Nephron progenitor cell (in vitro differentiated cells): ENCODE data around the gene CCDC90B.

ENCODE experiments used
- DNase-seq: peaks from one replicate; pipeline ENCODE4 v3.0.0; 2021
- H3K27ac Mint-ChIP-seq: 2 replicates; pipeline ENCODE4 v1.8.0; 2021; ENCODE audit warnings: mild to moderate bottlenecking, moderate library complexity, mixed read lengths
- H3K27me3 Mint-ChIP-seq: 2 replicates; pipeline ENCODE4 v1.8.0; 2021; ENCODE audit warnings: mild to moderate bottlenecking, low read depth, mixed read lengths; ENCODE audit not compliant: poor library complexity
- H3K36me3 Mint-ChIP-seq: 2 replicates; pipeline ENCODE4 v1.8.0; 2021; ENCODE audit warnings: low read depth, mixed read lengths
- H3K4me1 Mint-ChIP-seq: 2 replicates; pipeline ENCODE4 v1.8.0; 2021; ENCODE audit warnings: mixed read lengths
- H3K4me3 Mint-ChIP-seq: 2 replicates; pipeline ENCODE4 v1.8.0; 2021; ENCODE audit warnings: mild to moderate bottlenecking, moderate library complexity, mixed read lengths
- H3K9me3 Mint-ChIP-seq: 2 replicates; pipeline ENCODE4 v1.8.0; 2021; ENCODE audit warnings: mild to moderate bottlenecking, moderate library complexity, mixed read lengths
- CTCF ChIP-seq: fragments of 200-600 bp; sonication (generic); IDR thresholded peaks from 2 replicates; pipeline ENCODE4 v1.5.0; 2021; ENCODE audit warnings: antibody characterized with exemption

The CCDC90B gene

GRCh38 chr11:83249972-83250593 is 36.1 kb downstream of the CCDC90B start:
- Mint-ChIP-seq H3K4me1 (no peaks in the 10 kb centered on the region), H3K9me3 (no peaks in the 10 kb centered on the region), H3K27me3 (peaks cover 4% of the 10 kb centered on the region), H3K36me3 (no peaks in the 10 kb centered on the region), H3K27ac (no peak overlapping the region), H3K4me3 (no peak overlapping the region)
- DNase-seq = no peak
- TF ChIP-seq CTCF = peak; percentile 72

- no peak overlapping the region for H3K27ac Mint-ChIP-seq
- H3K36me3 Mint-ChIP-seq = no peaks in the 10 kb centered on the region
Observed at GRCh38 chr11:83249445-83249844, 36.7 kb downstream of the CCDC90B start.

GRCh38 chr11:83241291-83241946 is 44.7 kb downstream of the CCDC90B start:
- Mint-ChIP-seq H3K9me3 (no peaks in the 10 kb centered on the region), H3K36me3 (peaks cover 11% of the 10 kb centered on the region), H3K4me1 (no peaks in the 10 kb centered on the region), H3K4me3 (no peak overlapping the region), H3K27me3 (no peaks in the 10 kb centered on the region), H3K27ac (no peak overlapping the region)
- peak; percentile 48 for DNase-seq
- peak; percentile 61 for TF ChIP-seq CTCF

More at GRCh38 chr11:83249445-83249844, 36.7 kb downstream of the CCDC90B start:
- no peak for TF ChIP-seq CTCF
- no peak for DNase-seq
- Mint-ChIP-seq H3K4me3 (no peak overlapping the region), H3K4me1 (no peaks in the 10 kb centered on the region), H3K27me3 (peaks cover 4% of the 10 kb centered on the region), H3K9me3 (no peaks in the 10 kb centered on the region)

- H3K4me3 Mint-ChIP-seq = no peak overlapping the region
- H3K27me3 Mint-ChIP-seq = no peaks in the 10 kb centered on the region
- peaks cover 5% of the 10 kb centered on the region for H3K9me3 Mint-ChIP-seq
- no peak overlapping the region for H3K27ac Mint-ChIP-seq
- DNase-seq = no peak
- TF ChIP-seq CTCF = no peak
- no peaks in the 10 kb centered on the region for H3K4me1 Mint-ChIP-seq
- H3K36me3 Mint-ChIP-seq = peaks cover 10% of the 10 kb centered on the region
Observed at GRCh38 chr11:83238111-83238510, 48.1 kb downstream of the CCDC90B start.

- Mint-ChIP-seq H3K4me3 (no peak overlapping the region), H3K27me3 (peaks cover 1% of the 10 kb centered on the region)
Observed at GRCh38 chr11:83235825-83236224, 50.3 kb downstream of the CCDC90B start.

More at GRCh38 chr11:83235825-83236224, 50.3 kb downstream of the CCDC90B start:
- TF ChIP-seq CTCF = no peak
- Mint-ChIP-seq H3K27ac (no peak overlapping the region), H3K4me1 (no peaks in the 10 kb centered on the region), H3K9me3 (peaks cover 14% of the 10 kb centered on the region), H3K36me3 (no peaks in the 10 kb centered on the region)
- DNase-seq = no peak
